Breast epithelium (tissue), 3 donors: ENCODE results near the gene ADPRS.

Source experiments
- CTCF ChIP-seq, 3 donors: fragments of 450-650 bp; IDR thresholded peaks; one replicate each; pipeline ENCODE4 v1.5.1; 2016 to 2017; ENCODE audit warnings: antibody characterized with exemption in 3 of 3, mild to moderate bottlenecking in 3 of 3, moderate library complexity in 3 of 3
- POLR2A ChIP-seq: fragments of 450-650 bp; IDR thresholded peaks from one replicate; pipeline ENCODE4 v1.6.1; 2016; ENCODE audit warnings: antibody characterized with exemption, mild to moderate bottlenecking, moderate library complexity

- TF ChIP-seq CTCF (IDR thresholded peaks at IDR 0.05): no peak
- TF ChIP-seq POLR2A: no peak
These were observed 8.5 kb upstream of the ADPRS start for GRCh38 chr1:36080236-36080635.
